ENCODE results near the gene TMEM243. TPM values are rescaled to one million over a fixed set of nuclear protein-coding genes. Genes with fewer than 3 reads are reported as not detected.

The TMEM243 gene
- total and polyA plus RNA-seq, 2 of the 13 experiments (the other 11 are each of a cell fraction or from before 2014, with no cell fraction given) = 25.1 to 31.2 TPM

- TF ChIP-seq ZNF674 (CRISPR knock-in tag; IDR thresholded peaks at IDR 0.05; ENCODE audit: low read depth) (no peak), MXD3 (CRISPR knock-in tag; IDR thresholded peaks at IDR 0.05) (no peak), SP140L (CRISPR knock-in tag; IDR thresholded peaks at IDR 0.05; ENCODE audit: borderline replicate concordance) (no peak), DR1 (CRISPR knock-in tag; IDR thresholded peaks at IDR 0.05) (no peak), ZNF747 (CRISPR knock-in tag; IDR thresholded peaks at IDR 0.05; ENCODE audit: borderline replicate concordance) (no peak; the same call in 1 of the 2 replicates), GABPB1 (CRISPR knock-in tag; IDR thresholded peaks at IDR 0.05) (peak; percentile 65), SOX5 (CRISPR knock-in tag; IDR thresholded peaks at IDR 0.05; ENCODE audit: borderline replicate concordance) (no peak), FLYWCH1 (CRISPR knock-in tag; IDR thresholded peaks at IDR 0.05) (no peak), ZNF281 (CRISPR knock-in tag; IDR thresholded peaks at IDR 0.05; ENCODE audit: borderline replicate concordance) (no peak), RELA (CRISPR knock-in tag; IDR thresholded peaks at IDR 0.05) (no peak), ZNF83 (CRISPR knock-in tag; IDR thresholded peaks at IDR 0.05; ENCODE audit: borderline replicate concordance) (no peak), ETV6 (CRISPR knock-in tag; conservative IDR thresholded peaks at IDR 0.05) (peak; percentile 53; the same call in 1 of the 2 replicates), MYC (CRISPR knock-in tag; IDR thresholded peaks at IDR 0.05; ENCODE audit: borderline replicate concordance) (peak; percentile 66; the same call in 1 of the 2 replicates), ZNF225 (CRISPR knock-in tag; IDR thresholded peaks at IDR 0.05) (no peak), PTBP1 (IDR thresholded peaks at IDR 0.05; ENCODE audit: low read depth, low read length, poor library complexity, severe bottlenecking) (no peak), SNAPC4 (CRISPR knock-in tag; IDR thresholded peaks at IDR 0.05) (peak; percentile 33; the same call in 1 of the 2 replicates), FOXJ3 (CRISPR knock-in tag; IDR thresholded peaks at IDR 0.05; ENCODE audit: borderline replicate concordance) (0 out of 2 replicates have a peak, but pooled peaks have one; percentile 14), ZSCAN31 (CRISPR knock-in tag; IDR thresholded peaks at IDR 0.05; ENCODE audit: low read depth) (no peak), TARDBP (CRISPR knock-in tag; IDR thresholded peaks at IDR 0.05) (0 out of 2 replicates have a peak, but pooled peaks have one; percentile 15), MTA3 (CRISPR knock-in tag; IDR thresholded peaks at IDR 0.05) (no peak), ZNF33B (CRISPR knock-in tag; IDR thresholded peaks at IDR 0.05) (no peak), IRF9 (CRISPR knock-in tag; IDR thresholded peaks at IDR 0.05; ENCODE audit: borderline replicate concordance) (0 out of 2 replicates have a peak, but pooled peaks have one; percentile 34)
Observed at GRCh38 chr7:87219545-87220025, at the start of gene TMEM243 (continued).
